Activated CD4-positive, alpha-beta T cell treated with anti-CD3 and anti-CD28 coated beads, Interleukin-2, amount 50 U/mL, for 16 hours (primary cell): ENCODE measurements around the gene ELF5.

Experiments used
- DNase-seq: peaks from one replicate; pipeline ENCODE4 v3.0.0-alpha.2; 2020

Gene ELF5

GRCh38 chr11:34521265-34521664 lies 7.7 kb upstream of the ELF5 start:
- DNase-seq: no peak

GRCh38 chr11:34519595-34520235 lies 6.1 kb upstream of the ELF5 start:
- no peak for DNase-seq

GRCh38 chr11:34516247-34517040 lies 2.9 kb upstream of the ELF5 start:
- no peak for DNase-seq

GRCh38 chr11:34514597-34514996 lies 1.0 kb upstream of the ELF5 start:
- DNase-seq: no peak

GRCh38 chr11:34512840-34513681 lies 533 bp downstream of the ELF5 start:
- DNase-seq: peak; percentile 57

- DNase-seq: no peak
Measured at GRCh38 chr11:34510673-34511072, 2.9 kb downstream of the ELF5 start.

GRCh38 chr11:34510218-34510617 lies 3.4 kb downstream of the ELF5 start:
- no peak for DNase-seq

GRCh38 chr11:34509336-34509876 lies 4.2 kb downstream of the ELF5 start:
- DNase-seq: no peak

- no peak for DNase-seq
Measured at GRCh38 chr11:34508524-34508923, 5.1 kb downstream of the ELF5 start.

- no peak for DNase-seq
Measured at GRCh38 chr11:34507610-34508009, 6.0 kb downstream of the ELF5 start.

GRCh38 chr11:34507156-34507555 lies 6.4 kb downstream of the ELF5 start:
- no peak for DNase-seq

- DNase-seq: no peak
Measured at GRCh38 chr11:34505874-34506273, 7.7 kb downstream of the ELF5 start.

- DNase-seq: no peak
Measured at GRCh38 chr11:34502949-34503348, 10.6 kb downstream of the ELF5 start.

GRCh38 chr11:34501949-34502348 lies 11.6 kb downstream of the ELF5 start:
- no peak for DNase-seq

- DNase-seq: no peak
Measured at GRCh38 chr11:34501500-34501899, 12.1 kb downstream of the ELF5 start.

- DNase-seq: no peak
Measured at GRCh38 chr11:34499719-34500500, 13.7 kb downstream of the ELF5 start.

GRCh38 chr11:34495724-34496377 lies 17.7 kb downstream of the ELF5 start:
- no peak for DNase-seq

GRCh38 chr11:34495239-34495723 lies 18.3 kb downstream of the ELF5 start:
- DNase-seq: no peak

GRCh38 chr11:34493926-34494595 lies 19.5 kb downstream of the ELF5 start:
- DNase-seq: no peak

GRCh38 chr11:34493468-34493867 lies 20.1 kb downstream of the ELF5 start:
- no peak for DNase-seq

GRCh38 chr11:34492806-34493414 lies 20.7 kb downstream of the ELF5 start:
- DNase-seq: peak; percentile 41
